HG03135 (cell line): ENCODE results near the gene CPXM1.

Experiments used
- ATAC-seq: cut with Tn5 transposase; IDR thresholded peaks from one replicate; pipeline ENCODE4 v1.9.1; 2021; ENCODE audit warnings: mild to moderate bottlenecking, moderate library complexity; ENCODE audit not compliant: unreplicated experiment

Gene CPXM1

GRCh38 chr20:2804041-2804828 lies 3.8 kb upstream of the CPXM1 start:
- no peak for ATAC-seq

DNA sequence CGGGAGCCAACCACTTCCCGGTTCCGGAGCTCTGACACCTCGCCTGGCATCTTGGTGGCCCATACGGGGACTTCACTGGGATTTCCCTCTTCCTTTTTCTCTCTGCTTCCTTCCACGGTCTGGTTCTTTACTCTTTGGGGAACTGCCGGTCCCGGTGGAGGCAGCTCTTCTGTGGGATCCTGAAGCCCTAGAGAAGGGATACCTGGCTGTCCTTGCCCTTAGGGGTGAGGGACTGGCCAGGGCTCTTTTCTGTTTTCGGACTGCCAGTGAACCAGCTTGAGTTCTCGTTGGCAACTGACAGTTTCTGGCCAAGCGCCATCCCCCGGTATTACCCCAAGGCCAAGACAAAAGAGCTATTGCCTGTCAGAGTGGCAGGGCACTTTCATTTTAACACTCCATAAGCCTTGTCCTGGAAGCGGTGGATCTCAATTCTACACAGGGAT lies 880 bp upstream of the CPXM1 start:
- ATAC-seq = no peak

DNA sequence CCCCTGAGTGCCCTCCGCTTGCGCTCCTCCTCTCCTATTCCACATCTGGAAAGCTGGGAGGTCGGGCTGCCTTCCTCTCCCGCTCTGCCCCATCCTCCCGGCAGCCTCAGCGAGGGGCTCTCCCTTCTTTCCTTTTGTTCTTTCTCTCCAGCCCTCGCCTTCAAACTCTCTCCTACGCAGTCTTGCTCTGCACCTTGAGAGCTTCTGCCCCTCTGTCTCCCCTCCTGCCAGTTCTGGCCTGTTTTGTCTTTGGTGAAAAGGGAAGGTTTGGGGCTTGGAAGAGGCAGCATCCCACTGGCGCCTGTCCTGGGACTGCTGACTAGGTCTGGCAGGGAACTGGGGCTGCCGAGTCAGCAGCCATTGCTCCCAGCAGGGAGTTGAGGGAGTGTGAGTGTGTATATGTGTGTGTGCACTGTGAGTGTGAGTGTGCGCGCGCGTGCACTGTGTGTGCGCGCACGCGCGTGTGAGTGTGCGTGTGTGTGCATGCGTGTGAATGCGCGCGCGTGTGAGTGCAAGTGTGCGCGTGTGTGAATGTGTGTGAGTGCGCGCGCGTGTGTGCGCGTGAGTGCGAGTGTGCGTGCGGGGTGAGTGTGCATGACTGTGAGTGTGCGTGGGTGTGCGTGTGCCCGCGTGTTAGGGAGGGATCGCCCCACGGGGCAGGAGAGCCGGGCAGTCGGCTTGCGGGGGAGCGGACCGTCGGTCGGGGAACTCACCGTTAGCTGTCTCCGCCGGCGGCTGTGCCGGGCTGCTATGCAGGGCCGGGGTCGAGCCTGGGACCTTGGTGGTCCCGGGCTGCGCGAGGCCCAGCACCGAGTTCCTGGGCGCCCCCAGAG lies 523 bp downstream of the CPXM1 start:
- no peak for ATAC-seq

- no peak for ATAC-seq
These were observed 1.2 kb downstream of the CPXM1 start for GRCh38 chr20:2799271-2799670.

- ATAC-seq = no peak
These were observed 1.6 kb downstream of the CPXM1 start for GRCh38 chr20:2798814-2799213.

GRCh38 chr20:2798095-2798805 lies 2.2 kb downstream of the CPXM1 start:
- ATAC-seq = no peak

- ATAC-seq = no peak
These were observed 3.1 kb downstream of the CPXM1 start for GRCh38 chr20:2797136-2797983.

- ATAC-seq = no peak
These were observed 4.3 kb downstream of the CPXM1 start for GRCh38 chr20:2796011-2796660.

GRCh38 chr20:2795451-2795850 lies 5.0 kb downstream of the CPXM1 start:
- ATAC-seq = no peak

DNA sequence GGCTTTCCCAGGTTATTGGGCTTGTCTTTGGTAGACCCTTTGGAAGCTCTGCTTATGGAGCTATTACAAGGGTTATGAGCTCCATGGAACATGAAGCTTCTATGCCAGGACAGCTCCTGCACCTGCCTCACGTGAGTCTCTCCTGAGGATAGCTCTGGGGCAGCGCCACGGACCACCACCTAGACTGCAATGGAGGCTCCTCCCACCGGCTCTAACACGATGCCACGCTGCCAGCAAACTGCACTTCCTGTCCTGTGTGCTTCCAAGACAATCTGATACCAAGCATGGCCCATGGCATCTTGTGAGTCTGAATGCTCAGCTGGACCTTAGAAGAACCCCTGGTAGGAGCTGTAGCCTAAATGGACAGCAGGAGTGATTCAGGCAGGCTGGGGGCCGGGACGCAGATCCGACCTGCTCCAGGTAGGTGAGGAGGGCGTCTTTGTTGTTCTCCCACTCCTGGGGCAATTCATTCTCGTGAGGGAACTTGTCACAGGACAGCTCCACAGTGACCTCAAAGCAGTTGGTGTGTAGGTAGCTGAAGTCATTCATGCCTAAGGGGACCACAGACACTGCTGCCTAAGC lies 5.5 kb downstream of the CPXM1 start:
- ATAC-seq = no peak

GRCh38 chr20:2794202-2794748 lies 6.2 kb downstream of the CPXM1 start:
- no peak for ATAC-seq

DNA sequence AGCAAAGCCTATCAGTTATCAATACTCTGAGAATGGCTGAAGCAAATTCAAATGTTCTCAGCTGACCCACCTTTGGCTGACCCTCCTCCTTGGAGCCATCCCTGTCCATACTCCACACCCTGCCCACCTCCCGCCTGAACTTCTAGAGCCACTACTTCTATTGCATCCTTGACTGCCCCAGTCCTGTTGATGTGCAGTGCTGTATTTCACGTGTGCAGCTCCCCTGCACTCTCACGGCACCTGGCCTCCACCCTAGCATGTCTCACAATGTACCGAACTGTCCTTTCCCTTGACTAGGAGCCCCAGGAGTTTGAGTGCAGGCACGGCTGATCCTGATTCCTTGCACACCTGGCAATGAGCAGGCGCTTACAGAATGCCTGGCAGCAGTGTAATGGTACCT lies 7.0 kb downstream of the CPXM1 start:
- no peak for ATAC-seq

DNA sequence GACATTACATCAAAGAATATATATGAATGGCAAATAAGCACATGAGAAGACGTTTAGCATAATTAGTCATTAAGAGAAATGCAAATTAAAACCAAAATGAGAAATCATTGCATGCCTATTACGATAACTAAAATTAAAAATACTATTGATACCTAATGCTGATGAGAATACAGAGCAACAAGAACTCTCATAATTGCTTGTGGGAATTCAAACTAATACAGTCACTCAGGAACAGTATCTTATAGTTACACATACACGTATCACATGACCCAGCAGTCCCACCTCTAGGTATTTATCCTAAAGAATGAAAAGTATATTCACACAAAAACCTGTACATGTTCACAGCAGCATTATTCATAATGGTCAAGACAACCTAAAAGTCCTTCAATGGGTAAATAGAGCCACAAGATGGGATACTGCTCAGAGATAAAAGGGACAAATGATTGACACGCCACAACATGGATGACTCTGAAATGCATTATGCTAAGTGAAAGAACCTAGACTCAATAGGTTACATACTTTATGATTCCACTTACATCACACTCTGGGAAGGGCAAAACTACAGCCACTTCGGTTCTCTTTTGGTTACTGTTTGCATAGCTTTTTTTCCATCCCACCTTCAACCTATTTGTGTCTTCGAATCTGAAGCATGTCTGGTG lies 16.4 kb downstream of the CPXM1 start:
- ATAC-seq = no peak

DNA sequence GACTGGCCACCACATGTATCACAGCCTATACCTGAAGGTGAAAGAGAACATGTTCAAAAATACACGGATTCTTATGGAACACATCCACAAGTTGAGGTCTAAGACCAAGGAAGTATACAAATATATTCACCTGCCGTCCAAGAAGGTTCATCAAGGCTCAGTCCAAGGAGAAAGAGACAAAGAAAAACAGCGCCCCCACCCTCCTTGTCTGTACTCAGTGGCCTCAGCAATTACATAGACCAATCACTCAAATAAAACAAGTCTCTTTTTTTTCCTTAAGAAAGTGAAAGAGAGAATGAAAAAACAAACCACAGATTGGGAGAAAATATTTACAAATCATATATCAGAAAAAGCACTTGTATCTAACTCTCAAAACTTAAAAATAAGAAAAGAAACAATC lies 19.5 kb downstream of the CPXM1 start:
- no peak for ATAC-seq

DNA sequence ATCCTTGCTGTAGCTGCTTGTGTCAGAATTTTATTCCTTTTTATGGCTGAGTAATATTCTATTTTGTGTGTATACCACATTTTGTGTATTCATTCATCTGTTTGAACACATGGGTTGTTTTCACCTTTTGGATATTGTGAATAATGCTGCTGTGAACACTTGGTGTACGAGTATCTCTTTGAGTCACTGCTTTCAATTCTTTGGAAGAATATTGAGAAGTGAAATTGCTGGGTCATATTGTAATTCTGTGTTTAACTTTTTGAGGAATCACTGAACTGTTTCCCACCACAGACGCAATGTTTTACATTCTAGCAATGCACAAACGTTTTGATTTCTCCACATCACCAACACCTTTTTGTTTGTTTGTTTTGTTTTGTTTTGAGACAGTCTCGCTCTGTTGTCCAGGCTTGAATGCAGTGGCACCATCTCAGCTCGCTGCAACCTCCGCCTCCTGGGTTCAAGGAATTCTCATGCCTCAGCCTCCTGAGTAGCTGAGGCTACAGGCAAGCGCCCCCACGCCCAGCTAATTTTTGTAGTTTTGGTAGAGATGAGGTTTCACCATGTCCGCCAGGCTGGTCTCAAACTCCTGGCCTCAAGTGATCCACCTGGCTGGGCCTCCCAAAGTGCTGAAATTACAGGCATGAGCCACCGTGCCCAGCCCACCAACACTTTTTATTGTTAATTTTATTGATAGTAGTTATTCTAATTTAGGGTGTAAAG lies 21.7 kb downstream of the CPXM1 start:
- no peak for ATAC-seq

DNA sequence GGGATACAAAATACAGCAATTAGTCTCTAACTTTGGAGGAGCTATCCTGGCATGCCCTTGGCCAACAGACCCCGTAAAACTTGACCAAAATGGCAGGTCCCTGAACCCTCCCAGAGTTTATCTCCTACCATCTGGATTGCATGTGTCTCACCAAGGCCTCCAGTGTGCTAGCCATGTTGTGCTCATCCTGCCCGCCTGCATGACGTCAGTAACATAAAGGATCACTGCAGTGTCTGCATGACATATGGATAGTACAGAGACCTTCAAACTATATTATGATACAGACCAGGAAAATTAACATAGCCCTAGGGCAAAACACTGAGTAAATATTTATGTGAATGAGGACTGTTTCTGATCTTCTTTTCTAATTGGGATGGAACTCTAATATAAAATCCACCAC lies 25.3 kb downstream of the CPXM1 start:
- ATAC-seq = no peak

GRCh38 chr20:2773812-2774211 lies 26.6 kb downstream of the CPXM1 start:
- no peak for ATAC-seq

DNA sequence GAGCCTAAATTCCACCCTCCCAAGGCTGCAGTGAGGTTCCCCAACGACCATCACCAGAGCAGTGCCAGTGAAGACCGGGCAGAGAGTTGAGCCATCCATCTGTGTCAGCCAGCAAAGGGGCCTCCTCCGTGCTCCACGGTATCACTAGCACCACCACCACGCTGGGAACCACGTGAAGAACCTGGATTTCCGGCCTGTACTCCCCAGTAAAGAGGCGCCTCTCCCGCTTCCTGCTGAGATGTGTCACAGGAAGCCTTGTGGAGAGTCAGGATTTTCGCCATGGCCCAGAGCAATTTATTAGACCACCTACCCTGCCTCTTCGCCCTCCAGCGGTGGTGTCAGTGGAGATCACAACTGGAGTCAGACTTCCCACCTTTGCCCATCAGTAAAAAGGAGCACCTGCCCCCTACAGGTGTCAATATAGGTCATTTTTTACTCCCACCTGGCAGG lies 28.8 kb downstream of the CPXM1 start:
- no peak for ATAC-seq
